ENCODE data around the gene CDH4. TPM values are rescaled to one million over a fixed set of nuclear protein-coding genes. Genes with fewer than 3 reads are reported as not detected.

CDH4 gene
- total and polyA plus RNA-seq, 3 experiments from 2014 or later, result 0.22 TPM; not detected in 2

DNA sequence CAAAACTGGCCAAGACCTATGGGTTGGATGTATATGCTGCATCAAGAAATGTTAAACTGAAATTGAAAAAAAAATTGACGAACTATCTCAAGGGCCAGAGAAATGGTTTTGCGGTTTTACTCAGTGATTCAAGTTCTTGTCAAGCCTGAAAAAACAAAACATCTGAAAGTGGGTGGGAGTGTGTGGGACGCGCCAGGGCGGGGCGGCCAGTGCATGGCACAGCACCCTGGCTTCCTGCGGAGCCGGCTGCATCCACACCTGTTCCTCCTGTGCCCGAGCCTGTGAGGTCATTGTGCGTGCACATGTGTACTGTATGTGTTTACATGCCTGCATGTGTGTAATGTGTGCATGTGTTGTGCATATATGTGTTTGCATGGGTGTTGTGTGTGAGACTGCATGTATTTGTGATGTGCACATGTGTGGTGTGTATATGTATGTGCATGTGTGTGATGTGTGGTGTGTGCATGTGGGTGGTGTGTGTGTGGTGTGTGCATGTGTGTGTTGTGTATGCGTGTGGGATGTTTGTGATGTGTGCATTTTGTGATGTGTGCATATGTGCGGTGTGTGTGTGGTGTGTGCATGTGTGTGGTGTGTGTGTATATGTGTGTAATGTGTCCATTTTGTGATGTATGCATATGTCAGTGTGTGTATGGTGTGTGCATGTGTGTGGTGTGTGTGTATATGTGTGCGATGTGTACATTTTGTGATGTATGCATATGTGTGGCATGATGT is 59.8 kb downstream of the CDH4 start:
- ChIA-PET POLR2A (no interaction called here), CTCF (no interaction called here)
- Mint-ChIP-seq H3K36me3 (no peaks in the 10 kb centered on the region), H3K4me3 (no peak overlapping the region), H3K9me3 (peaks cover 0 to 4% (median 0%) of the 10 kb centered on the region in 5 donors), H3K27ac (no peak overlapping the region), H3K4me1 (no peaks in the 10 kb centered on the region), H3K27me3 (no peaks in the 10 kb centered on the region)
- H3K27me3 ChIP-seq (ENCODE audit: insufficient read depth, low read length, poor library complexity, severe bottlenecking), result no peaks in the 10 kb centered on the region
- H3K4me3 ChIP-seq (ENCODE audit: low read length), result no peak overlapping the region
- no peak for DNase-seq
- no peak overlapping the region for H3K27ac ChIP-seq (ENCODE audit: low read depth, low read length)
- H3K36me3 ChIP-seq (ENCODE audit: insufficient read depth, low read length), result no peaks in the 10 kb centered on the region
- H3K4me1 ChIP-seq (ENCODE audit: insufficient read depth, low read length), result no peaks in the 10 kb centered on the region
- H3K9me3 ChIP-seq (ENCODE audit: low read length), result no peaks in the 10 kb centered on the region

GRCh38 chr20:61312925-61313324 is 60.9 kb downstream of the CDH4 start:
- Histone ChIP-seq H3K9me3 (ENCODE audit: low read length) (no peaks in the 10 kb centered on the region), H3K27me3 (ENCODE audit: insufficient read depth, low read length, poor library complexity, severe bottlenecking) (no peaks in the 10 kb centered on the region), H3K4me3 (ENCODE audit: low read length) (no peak overlapping the region), H3K4me1 (ENCODE audit: insufficient read depth, low read length) (no peaks in the 10 kb centered on the region), H3K27ac (ENCODE audit: low read depth, low read length) (no peak overlapping the region), H3K36me3 (ENCODE audit: insufficient read depth, low read length) (no peaks in the 10 kb centered on the region)
- no peak overlapping the region for H3K4me3 Mint-ChIP-seq
- H3K27ac Mint-ChIP-seq, result no peak overlapping the region
- H3K27me3 Mint-ChIP-seq, result no peaks in the 10 kb centered on the region
- H3K36me3 Mint-ChIP-seq, result no peaks in the 10 kb centered on the region
- POLR2A ChIA-PET, result no interaction called here
- H3K4me1 Mint-ChIP-seq, result no peaks in the 10 kb centered on the region
- peaks cover 0 to 4% (median 0%) of the 10 kb centered on the region in 5 donors for H3K9me3 Mint-ChIP-seq
- CTCF ChIA-PET, result no interaction called here
- no peak for DNase-seq

DNA sequence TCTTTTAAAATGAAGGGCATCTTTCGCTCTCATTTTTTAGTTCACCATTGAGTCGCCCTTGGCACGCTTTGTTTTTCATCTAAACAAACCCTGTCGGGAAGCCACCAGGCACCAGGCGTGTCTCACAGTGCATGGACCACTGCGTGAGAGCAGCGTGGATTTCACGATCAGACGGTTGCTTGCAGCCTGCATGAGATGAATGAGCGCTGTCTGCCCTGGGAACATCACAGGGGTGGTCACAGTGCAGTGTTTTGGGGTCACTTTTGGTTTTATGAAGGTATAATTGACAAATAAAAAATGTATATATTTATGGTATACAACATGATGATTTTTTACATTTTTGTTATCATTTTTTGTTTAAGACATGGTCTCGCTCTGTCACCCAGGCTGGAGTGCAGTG is 61.3 kb downstream of the CDH4 start:
- Histone ChIP-seq H3K36me3 (ENCODE audit: insufficient read depth, low read length) (no peaks in the 10 kb centered on the region), H3K4me1 (ENCODE audit: insufficient read depth, low read length) (no peaks in the 10 kb centered on the region), H3K27me3 (ENCODE audit: insufficient read depth, low read length, poor library complexity, severe bottlenecking) (no peaks in the 10 kb centered on the region), H3K9me3 (ENCODE audit: low read length) (no peaks in the 10 kb centered on the region), H3K27ac (ENCODE audit: low read depth, low read length) (no peak overlapping the region), H3K4me3 (ENCODE audit: low read length) (no peak overlapping the region)
- no peaks in the 10 kb centered on the region for H3K4me1 Mint-ChIP-seq
- no peaks in the 10 kb centered on the region for H3K36me3 Mint-ChIP-seq
- no peak for DNase-seq
- H3K27me3 Mint-ChIP-seq, result no peaks in the 10 kb centered on the region
- POLR2A ChIA-PET, result no interaction called here
- H3K4me3 Mint-ChIP-seq, result no peak overlapping the region
- no peak overlapping the region for H3K27ac Mint-ChIP-seq
- H3K9me3 Mint-ChIP-seq, result peaks cover 0 to 4% (median 0%) of the 10 kb centered on the region in 5 donors
- CTCF ChIA-PET, result no interaction called here

- Mint-ChIP-seq H3K4me3 (no peak overlapping the region), H3K27me3 (no peaks in the 10 kb centered on the region), H3K27ac (no peak overlapping the region), H3K4me1 (no peaks in the 10 kb centered on the region), H3K36me3 (no peaks in the 10 kb centered on the region), H3K9me3 (peaks cover 0 to 4% (median 0%) of the 10 kb centered on the region in 5 donors)
- ChIA-PET POLR2A (no interaction called here), CTCF (no interaction called here)
- H3K4me1 ChIP-seq (ENCODE audit: insufficient read depth, low read length), result no peaks in the 10 kb centered on the region
- no peaks in the 10 kb centered on the region for H3K27me3 ChIP-seq (ENCODE audit: insufficient read depth, low read length, poor library complexity, severe bottlenecking)
- H3K4me3 ChIP-seq (ENCODE audit: low read length), result no peak overlapping the region
- H3K36me3 ChIP-seq (ENCODE audit: insufficient read depth, low read length), result no peaks in the 10 kb centered on the region
- H3K27ac ChIP-seq (ENCODE audit: low read depth, low read length), result no peak overlapping the region
- no peak for DNase-seq
- H3K9me3 ChIP-seq (ENCODE audit: low read length), result no peaks in the 10 kb centered on the region
Measured at GRCh38 chr20:61314326-61315010, 62.4 kb downstream of the CDH4 start.

GRCh38 chr20:61315319-61315718 is 63.3 kb downstream of the CDH4 start:
- no peaks in the 10 kb centered on the region for H3K4me1 Mint-ChIP-seq
- no peaks in the 10 kb centered on the region for H3K4me1 ChIP-seq (ENCODE audit: insufficient read depth, low read length)
- H3K27ac Mint-ChIP-seq, result peak overlapping the region in 1 of 8 donors; percentile 91
- no peak overlapping the region for H3K27ac ChIP-seq (ENCODE audit: low read depth, low read length)
- H3K36me3 ChIP-seq (ENCODE audit: insufficient read depth, low read length), result no peaks in the 10 kb centered on the region
- H3K9me3 ChIP-seq (ENCODE audit: low read length), result no peaks in the 10 kb centered on the region
- peaks cover 0 to 4% (median 0%) of the 10 kb centered on the region in 5 donors for H3K9me3 Mint-ChIP-seq
- POLR2A ChIA-PET, result no interaction called here
- H3K27me3 Mint-ChIP-seq, result no peaks in the 10 kb centered on the region
- H3K4me3 Mint-ChIP-seq, result no peak overlapping the region
- no peaks in the 10 kb centered on the region for H3K27me3 ChIP-seq (ENCODE audit: insufficient read depth, low read length, poor library complexity, severe bottlenecking)
- DNase-seq, result no peak
- H3K36me3 Mint-ChIP-seq, result no peaks in the 10 kb centered on the region
- no peak overlapping the region for H3K4me3 ChIP-seq (ENCODE audit: low read length)
- CTCF ChIA-PET, result no interaction called here

DNA sequence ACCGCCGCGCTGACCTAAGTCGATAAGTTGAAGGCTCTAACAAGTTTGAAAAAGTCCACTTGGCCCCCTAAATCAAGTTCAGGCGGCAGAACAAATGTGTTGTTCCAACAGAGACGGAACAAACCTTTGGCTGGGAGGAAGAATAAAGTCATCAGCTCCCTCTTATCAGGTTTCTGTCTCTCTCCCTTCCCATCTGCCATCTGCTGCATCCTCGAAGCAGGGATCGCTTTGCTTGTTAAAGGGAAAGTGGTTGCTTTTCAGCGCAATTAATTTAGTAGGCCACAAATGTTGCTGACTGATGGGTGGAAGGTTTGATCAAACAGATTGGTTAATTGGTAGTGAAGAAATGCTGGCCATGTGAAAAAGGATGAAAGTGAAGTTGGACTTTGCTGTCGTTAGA is 64.3 kb downstream of the CDH4 start:
- no peaks in the 10 kb centered on the region for H3K36me3 ChIP-seq (ENCODE audit: insufficient read depth, low read length)
- no peaks in the 10 kb centered on the region for H3K27me3 ChIP-seq (ENCODE audit: insufficient read depth, low read length, poor library complexity, severe bottlenecking)
- POLR2A ChIA-PET, result no interaction called here
- Mint-ChIP-seq H3K36me3 (no peaks in the 10 kb centered on the region), H3K27me3 (no peaks in the 10 kb centered on the region), H3K9me3 (peaks cover 0 to 4% (median 0%) of the 10 kb centered on the region in 5 donors), H3K4me1 (no peaks in the 10 kb centered on the region), H3K27ac (no peak overlapping the region), H3K4me3 (no peak overlapping the region)
- H3K4me3 ChIP-seq (ENCODE audit: low read length), result no peak overlapping the region
- no peak overlapping the region for H3K27ac ChIP-seq (ENCODE audit: low read depth, low read length)
- H3K9me3 ChIP-seq (ENCODE audit: low read length), result no peaks in the 10 kb centered on the region
- no peak for DNase-seq
- CTCF ChIA-PET, result no interaction called here
- no peaks in the 10 kb centered on the region for H3K4me1 ChIP-seq (ENCODE audit: insufficient read depth, low read length)

GRCh38 chr20:61317966-61318530 is 66.0 kb downstream of the CDH4 start:
- H3K27me3 Mint-ChIP-seq, result no peaks in the 10 kb centered on the region
- H3K27me3 ChIP-seq (ENCODE audit: insufficient read depth, low read length, poor library complexity, severe bottlenecking), result no peaks in the 10 kb centered on the region
- H3K4me1 ChIP-seq (ENCODE audit: insufficient read depth, low read length), result no peaks in the 10 kb centered on the region
- no peak for DNase-seq
- POLR2A ChIA-PET, result no interaction called here
- no peak overlapping the region for H3K27ac ChIP-seq (ENCODE audit: low read depth, low read length)
- H3K4me3 ChIP-seq (ENCODE audit: low read length), result no peak overlapping the region
- H3K4me3 Mint-ChIP-seq, result no peak overlapping the region
- no peaks in the 10 kb centered on the region for H3K9me3 ChIP-seq (ENCODE audit: low read length)
- CTCF ChIA-PET, result no interaction called here
- no peaks in the 10 kb centered on the region for H3K4me1 Mint-ChIP-seq
- no peaks in the 10 kb centered on the region for H3K36me3 ChIP-seq (ENCODE audit: insufficient read depth, low read length)
- no peaks in the 10 kb centered on the region for H3K9me3 Mint-ChIP-seq
- no peak overlapping the region for H3K27ac Mint-ChIP-seq
- H3K36me3 Mint-ChIP-seq, result no peaks in the 10 kb centered on the region

DNA sequence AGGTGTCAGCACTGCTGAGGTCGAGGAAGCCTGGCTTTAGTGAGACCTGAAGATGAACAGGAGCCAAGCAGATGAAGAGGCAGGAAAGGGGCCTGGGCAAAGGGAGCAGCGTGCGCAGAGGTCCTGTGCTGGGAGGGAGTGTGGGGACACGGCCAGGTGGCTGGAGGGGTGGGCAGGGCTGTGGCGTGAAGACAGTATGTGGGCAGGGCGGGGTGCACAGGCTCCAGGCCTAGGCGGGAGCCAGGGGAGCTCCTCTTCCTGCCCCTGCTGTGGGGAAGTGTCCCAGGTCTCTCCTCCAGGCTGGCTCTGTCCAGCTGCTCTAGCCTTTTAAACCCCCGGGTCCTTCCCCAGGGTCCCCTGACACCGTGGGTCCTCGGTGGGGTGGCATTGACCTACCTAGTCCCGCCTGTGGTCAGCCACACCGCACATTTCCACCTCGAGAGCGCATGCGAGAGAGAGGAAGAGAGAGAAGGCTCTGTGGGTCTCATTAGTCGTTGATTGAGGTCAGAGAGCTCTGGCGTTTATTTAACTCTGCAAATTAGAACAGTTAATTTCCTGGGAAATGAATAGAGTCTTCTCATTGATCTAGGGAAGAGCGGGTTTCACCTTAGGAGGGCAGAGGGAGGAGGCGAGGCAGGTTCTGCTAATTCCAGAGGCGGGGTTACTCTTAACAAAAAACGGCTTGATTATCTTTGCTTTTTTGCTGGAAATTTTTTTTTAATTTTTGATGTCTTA is 68.8 kb downstream of the CDH4 start:
- Mint-ChIP-seq H3K4me3 (no peak overlapping the region), H3K4me1 (no peaks in the 10 kb centered on the region), H3K27ac (no peak overlapping the region), H3K36me3 (no peaks in the 10 kb centered on the region), H3K27me3 (no peaks in the 10 kb centered on the region), H3K9me3 (no peaks in the 10 kb centered on the region)
- POLR2A ChIA-PET, result no interaction called here
- CTCF ChIA-PET, result no interaction called here
- Histone ChIP-seq H3K27me3 (ENCODE audit: insufficient read depth, low read length, poor library complexity, severe bottlenecking) (no peaks in the 10 kb centered on the region), H3K36me3 (ENCODE audit: insufficient read depth, low read length) (no peaks in the 10 kb centered on the region), H3K4me3 (ENCODE audit: low read length) (no peak overlapping the region), H3K9me3 (ENCODE audit: low read length) (no peaks in the 10 kb centered on the region), H3K4me1 (ENCODE audit: insufficient read depth, low read length) (no peaks in the 10 kb centered on the region), H3K27ac (ENCODE audit: low read depth, low read length) (no peak overlapping the region)
- DNase-seq, result no peak
